H1 (cell line): ENCODE measurements around the gene ABCG1. TPM values are rescaled to one million over a fixed set of nuclear protein-coding genes. Genes with fewer than 3 reads are reported as not detected.

Source experiments
- CTCF ChIA-PET: fragments of 300-600 bp; sonication (Branson Sonifier 250); formaldehyde crosslinking; loops from one replicate; lab custom pipeline; 2021; ENCODE audit not compliant: partially characterized antibody; lab: Charles Lee
- POLR2A ChIA-PET: fragments of 300-600 bp; sonication (Branson Sonifier 250); formaldehyde crosslinking; loops from one replicate; lab custom pipeline; 2021; ENCODE audit warnings: inconsistent platforms; ENCODE audit not compliant: partially characterized antibody; lab: Charles Lee
- DNase-seq, 2 experiments: peaks; one replicate each; pipeline versions ENCODE4 v3.0.0 to v3.0.0-alpha.2; 2010 to 2022; ENCODE audit warnings: low spot score in 2 of 2, low read depth in 1 of 2, mixed read lengths in 1 of 2
- FAIRE-seq: peaks from 2 replicates; lab custom pipeline; 2011; peaks lifted over from hg19 to GRCh38; lab: Jason Lieb, UNC
- H2AFZ ChIP-seq: 2 replicates; pipeline ENCODE4 v1.8.1; 2012; ENCODE audit warnings: low read length, inconsistent platforms
- H2AK5ac ChIP-seq: 2 replicates; pipeline ENCODE4 v1.6.1; 2013; ENCODE audit warnings: low read depth, low read length
- H2BK120ac ChIP-seq: replicated peaks from 2 replicates; pipeline ENCODE3; 2013; ENCODE audit warnings: low read depth, low read length, inconsistent platforms
- H2BK12ac ChIP-seq: 2 replicates; pipeline ENCODE4 v1.6.1; 2013; ENCODE audit warnings: low read depth, low read length
- H2BK15ac ChIP-seq: 2 replicates; pipeline ENCODE4 v1.6.1; 2013; ENCODE audit warnings: low read length
- H2BK20ac ChIP-seq: 2 replicates; pipeline ENCODE4 v1.6.1; 2013; ENCODE audit warnings: low read length
- H2BK5ac ChIP-seq: 2 replicates; pipeline ENCODE4 v1.6.1; 2013; ENCODE audit warnings: low read depth, low read length
- H3K14ac ChIP-seq: 2 replicates; pipeline ENCODE4 v1.6.1; 2013; ENCODE audit warnings: inconsistent platforms; ENCODE audit not compliant: insufficient read length
- H3K18ac ChIP-seq: 2 replicates; pipeline ENCODE4 v1.6.1; 2013; ENCODE audit warnings: low read length; ENCODE audit errors: extremely low read depth
- H3K23ac ChIP-seq: 2 replicates; pipeline ENCODE4 v1.6.1; 2013; ENCODE audit warnings: inconsistent platforms; ENCODE audit not compliant: insufficient read length
- H3K23me2 ChIP-seq: 2 replicates; pipeline ENCODE4 v1.6.1; 2013; ENCODE audit warnings: low read depth, low read length
- H3K27ac ChIP-seq: 2 replicates; pipeline ENCODE4 v1.6.1; 2011; ENCODE audit warnings: low read depth, low read length, inconsistent platforms
- H3K27me3 ChIP-seq, 4 experiments: replicated peaks in 1 of 4; 1 replicate in 1 of 4; 2 replicates in 3 of 4; pipeline versions ENCODE4 v1.6.1 to v1.8.1; 2011 to 2013; ENCODE audit warnings: low read length in 3 of 4, mild to moderate bottlenecking in 3 of 4, inconsistent platforms in 2 of 4, mixed read lengths in 2 of 4, moderate library complexity in 1 of 4; ENCODE audit not compliant: control insufficient read depth in 3 of 4, insufficient read depth in 3 of 4; ENCODE audit errors: extremely low read depth in 1 of 4
- H3K36me3 ChIP-seq, 4 experiments: 2 replicates each; pipeline versions ENCODE4 v1.6.1 to v1.8.1; 2011 to 2013; ENCODE audit warnings: mild to moderate bottlenecking in 4 of 4, low read length in 3 of 4, moderate library complexity in 2 of 4, control low read depth in 1 of 4, inconsistent platforms in 1 of 4; ENCODE audit not compliant: insufficient read depth in 4 of 4, control insufficient read depth in 2 of 4
- H3K4ac ChIP-seq: replicated peaks from 2 replicates; pipeline ENCODE3; 2013; ENCODE audit warnings: low read length, low read depth, mixed read lengths, inconsistent platforms; ENCODE audit not compliant: insufficient read length
- H3K4me1 ChIP-seq, 4 experiments: replicated peaks in 1 of 4; 1 replicate in 1 of 4; 2 replicates in 3 of 4; pipeline versions ENCODE4 v1.6.1 to v1.8.1; 2011 to 2013; ENCODE audit warnings: low read length in 3 of 4, inconsistent platforms in 2 of 4, mixed read lengths in 1 of 4; ENCODE audit not compliant: insufficient read depth in 4 of 4, control insufficient read depth in 3 of 4
- H3K4me2 ChIP-seq, 2 experiments: 2 replicates each; pipeline versions ENCODE4 v1.6.1 to v1.8.1; 2011 to 2013; ENCODE audit warnings: low read depth in 2 of 2, low read length in 2 of 2, control low read depth in 1 of 2, inconsistent platforms in 1 of 2, mild to moderate bottlenecking in 1 of 2; ENCODE audit not compliant: insufficient read depth in 1 of 2
- H3K4me3 ChIP-seq, 4 experiments: fragments of 200-600, 300-600 bp in 1 of 4; sonication (generic), shearing (Covaris generic), sonication (Bioruptor Twin) in 1 of 4; 2 replicates each; pipeline versions ENCODE4 v1.5.1 to v1.8.1; 2011 to 2016; ENCODE audit warnings: low read length in 4 of 4, low read depth in 3 of 4, control low read depth in 2 of 4, inconsistent platforms in 2 of 4, mild to moderate bottlenecking in 2 of 4, mixed read lengths in 1 of 4, moderate library complexity in 1 of 4; ENCODE audit not compliant: insufficient read depth in 2 of 4; ENCODE audit errors: extremely low read depth in 1 of 4
- H3K56ac ChIP-seq: replicated peaks from 2 replicates; pipeline ENCODE3; 2013; ENCODE audit warnings: low read depth, mild to moderate bottlenecking, mixed read lengths, low read length, inconsistent platforms; ENCODE audit not compliant: insufficient read length
- H3K79me1 ChIP-seq: 2 replicates; pipeline ENCODE4 v1.6.1; 2013; ENCODE audit warnings: low read depth, low read length, control low read depth
- H3K79me2 ChIP-seq, 2 experiments: 2 replicates each; pipeline versions ENCODE4 v1.6.1 to v1.8.1; 2012 to 2013; ENCODE audit warnings: low read length in 2 of 2, mild to moderate bottlenecking in 2 of 2, inconsistent platforms in 1 of 2; ENCODE audit not compliant: insufficient read depth in 2 of 2, control insufficient read depth in 1 of 2
- H3K9ac ChIP-seq, 4 experiments: replicated peaks in 1 of 4; 1 replicate in 1 of 4; 2 replicates in 3 of 4; pipeline versions ENCODE4 v1.6.1 to v1.8.1; 2011 to 2013; ENCODE audit warnings: low read depth in 3 of 4, low read length in 3 of 4, control low read depth in 2 of 4, mild to moderate bottlenecking in 2 of 4, moderate library complexity in 2 of 4, inconsistent platforms in 1 of 4; ENCODE audit errors: extremely low read depth in 1 of 4
- H3K9me3 ChIP-seq, 2 experiments: 2 replicates each; pipeline versions ENCODE4 v1.6.1 to v1.8.1; 2012 to 2013; ENCODE audit warnings: mild to moderate bottlenecking in 2 of 2, moderate library complexity in 2 of 2, control low read depth in 1 of 2, inconsistent platforms in 1 of 2, low read depth in 1 of 2, low read length in 1 of 2, mixed read lengths in 1 of 2; ENCODE audit not compliant: insufficient read depth in 2 of 2
- H4K20me1 ChIP-seq, 2 experiments: replicated peaks in 1 of 2; 2 replicates each; pipeline versions ENCODE3 to v1.8.1; 2011 to 2013; ENCODE audit warnings: inconsistent platforms in 2 of 2, low read length in 2 of 2, mild to moderate bottlenecking in 1 of 2; ENCODE audit not compliant: insufficient read depth in 2 of 2, control insufficient read depth in 1 of 2
- H4K5ac ChIP-seq: 2 replicates; pipeline ENCODE4 v1.6.1; 2013; ENCODE audit warnings: low read length, low read depth, mixed read lengths, inconsistent platforms; ENCODE audit not compliant: insufficient read length
- H4K8ac ChIP-seq: 2 replicates; pipeline ENCODE4 v1.8.0; 2013; ENCODE audit warnings: mild to moderate bottlenecking, moderate library complexity, low read length, inconsistent platforms; ENCODE audit not compliant: insufficient read depth; ENCODE audit errors: extremely low read depth
- H4K91ac ChIP-seq: replicated peaks from 2 replicates; pipeline ENCODE3; 2013; ENCODE audit warnings: low read length, mixed read lengths, inconsistent platforms; ENCODE audit not compliant: insufficient read length
- HDAC2 ChIP-seq, 2 experiments: fragments of 300-600 bp in 1 of 2; sonication (generic) in 1 of 2; IDR thresholded peaks; 2 replicates each; pipeline ENCODE4 v1.6.1; 2011 to 2012; ENCODE audit warnings: low read depth in 2 of 2, low read length in 2 of 2, mild to moderate bottlenecking in 2 of 2, moderate library complexity in 2 of 2, borderline replicate concordance in 1 of 2, inconsistent platforms in 1 of 2
- JUND ChIP-seq: IDR thresholded peaks from 2 replicates; pipeline ENCODE4 v1.6.1; 2011; ENCODE audit warnings: mild to moderate bottlenecking, improper control_type of control experiment, low read length
- SP4 ChIP-seq: IDR thresholded peaks from 2 replicates; pipeline ENCODE4 v1.6.1; 2012; ENCODE audit warnings: low read length, inconsistent platforms
- SRF ChIP-seq: IDR thresholded peaks from 2 replicates; pipeline ENCODE4 v1.6.1; 2011; ENCODE audit warnings: mild to moderate bottlenecking, low read depth, low read length, moderate library complexity
- TCF12 ChIP-seq: IDR thresholded peaks from 2 replicates; pipeline ENCODE4 v1.6.1; 2011; ENCODE audit warnings: low read depth, mild to moderate bottlenecking, low read length
- WGBS, 2 experiments: shearing (Covaris generic) in 1 of 2; methylation state at CpG; one replicate each; pipeline versions ENCODE4 v1.1.6 to v1.1.7; 2013 to 2015; ENCODE audit warnings: low lambda C conversion rate in 2 of 2, mixed read lengths in 2 of 2, inconsistent platforms in 1 of 2, low coverage in 1 of 2, missing lambda C conversion rate in 1 of 2; ENCODE audit not compliant: insufficient replicate concordance in 2 of 2, insufficient coverage in 1 of 2, insufficient read length in 1 of 2; ENCODE audit errors: extremely low coverage in 1 of 2, missing lambda C conversion rate in 1 of 2; 5-methylcytosine and 5-hydroxymethylcytosine counted together
- polyA plus RNA-seq, 7 experiments: library from polyadenylated mRNA; depleted of rRNA in 3 of 7; stranded (reverse) in 5 of 7; unstranded in 2 of 7; fragments of >200 nt in 5 of 7; fragments of 200-250 nt in 2 of 7; gene quantifications; 1 replicate in 5 of 7; 2 replicates in 1 of 7; 4 replicates in 1 of 7; pipeline versions ENCODE4 v1.2.1 to v1.2.3, GENCODE V29; 2011 to 2013; ENCODE audit warnings: missing spikeins in 2 of 7, mixed read lengths in 2 of 7
- total RNA-seq: library from RNA; stranded (reverse); fragmentation: NEBNext Ultra II Directional; extraction: Animal tissue kit (Norgen Biotek cat#: 25700); gene quantifications from 2 replicates; pipeline ENCODE4 v1.2.1, GENCODE V29; 2021

The ABCG1 gene
- total and polyA plus RNA-seq, 2 of the 8 experiments (the other 6 are each of a cell fraction or from before 2014, with no cell fraction given): 2.1 to 4.0 TPM

- no peak overlapping the region for H3K27ac ChIP-seq
- CTCF ChIA-PET: interaction anchor here (0.9 to 2.0 kb wide), 10 partner anchors 8 to 464 kb away, joined by 3 to 7 read pairs (median 3); no protein-coding TSS in a partner anchor
- TF ChIP-seq JUND (no peak), HDAC2 (IDR thresholded peaks at IDR 0.05; ENCODE audit: borderline replicate concordance in 1 of 2, low read depth in 2 of 2, low read length in 2 of 2) (no peak), SRF (no peak), TCF12 (no peak), SP4 (no peak)
- no peaks in the 10 kb centered on the region for H3K36me3 ChIP-seq
- no peak for FAIRE-seq
- no peak overlapping the region for H2BK5ac ChIP-seq
- no peak for DNase-seq
- no peaks in the 10 kb centered on the region for H3K23me2 ChIP-seq
- no peaks in the 10 kb centered on the region for H3K27me3 ChIP-seq
- H4K5ac ChIP-seq: no peak overlapping the region
- H2BK15ac ChIP-seq: no peak overlapping the region
- H4K20me1 ChIP-seq: no peaks in the 10 kb centered on the region
- no peak overlapping the region for H3K14ac ChIP-seq
- H3K79me2 ChIP-seq: no peaks in the 10 kb centered on the region
- H3K18ac ChIP-seq: no peak overlapping the region
- H3K4ac ChIP-seq: no peak overlapping the region
- WGBS, 2 experiments: 88% methylated on average over 19 of the region's 22 CpGs; no CpG with 5 or more reads in 1 of the 2 experiments
- no peaks in the 10 kb centered on the region for H3K79me1 ChIP-seq
- no peak overlapping the region for H3K56ac ChIP-seq
- no peak overlapping the region for H2AK5ac ChIP-seq
- no peak overlapping the region for H3K4me3 ChIP-seq
- no peak overlapping the region for H3K23ac ChIP-seq
- POLR2A ChIA-PET: no interaction called here
- no peak overlapping the region for H3K4me2 ChIP-seq
- no peak overlapping the region for H2BK12ac ChIP-seq
- no peaks in the 10 kb centered on the region for H3K9me3 ChIP-seq
- H2BK120ac ChIP-seq: no peak overlapping the region
- H2AFZ ChIP-seq: no peak overlapping the region
- no peaks in the 10 kb centered on the region for H3K4me1 ChIP-seq
- no peak overlapping the region for H4K91ac ChIP-seq
- no peak overlapping the region for H3K9ac ChIP-seq
- H2BK20ac ChIP-seq: no peak overlapping the region
- peak overlapping the region; percentile 57; the same call in 1 of the 2 replicates for H4K8ac ChIP-seq
Measured at GRCh38 chr21:42280356-42281180, 61.6 kb downstream of the ABCG1 start.
